HG03066 (cell line): ENCODE measurements around the gene PADI6.
"Not testable (repeated sequence)": the region's sequence is repeated elsewhere in the genome, so short reads cannot be mapped to it uniquely, and the experiment has no call there.

Experiments used
- ATAC-seq: cut with Tn5 transposase; IDR thresholded peaks from one replicate; pipeline ENCODE4 v1.9.1; 2021; ENCODE audit warnings: low read depth; ENCODE audit not compliant: unreplicated experiment

The PADI6 gene

DNA sequence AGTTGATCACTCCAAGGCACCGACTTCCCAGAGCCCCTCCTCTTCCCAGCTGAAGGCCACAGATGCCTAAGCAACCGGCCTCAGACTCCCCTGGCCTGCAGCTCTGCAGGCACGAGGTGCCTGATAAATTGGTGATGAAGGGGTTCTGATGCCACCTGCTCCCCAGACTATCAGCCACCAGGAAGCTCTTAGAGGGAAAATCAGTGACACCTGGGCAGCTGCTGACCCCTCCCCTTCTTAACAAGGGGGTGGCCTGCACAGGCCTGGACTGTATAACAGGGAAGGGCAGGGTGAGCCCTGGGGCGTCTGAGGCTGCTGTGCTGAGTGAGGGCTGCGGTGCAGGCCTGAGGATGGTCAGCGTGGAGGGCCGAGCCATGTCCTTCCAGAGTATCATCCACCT lies at the start of gene PADI6:
PADI6 (plus strand) TSS at position 301 of the 400 bp plus-strand sequence; CDS start at position 351, 50 bp downstream.
- no peak for ATAC-seq

GRCh38 chr1:17328855-17329254 lies 43.1 kb upstream of the PADI6 start:
- ATAC-seq, result no peak

DNA sequence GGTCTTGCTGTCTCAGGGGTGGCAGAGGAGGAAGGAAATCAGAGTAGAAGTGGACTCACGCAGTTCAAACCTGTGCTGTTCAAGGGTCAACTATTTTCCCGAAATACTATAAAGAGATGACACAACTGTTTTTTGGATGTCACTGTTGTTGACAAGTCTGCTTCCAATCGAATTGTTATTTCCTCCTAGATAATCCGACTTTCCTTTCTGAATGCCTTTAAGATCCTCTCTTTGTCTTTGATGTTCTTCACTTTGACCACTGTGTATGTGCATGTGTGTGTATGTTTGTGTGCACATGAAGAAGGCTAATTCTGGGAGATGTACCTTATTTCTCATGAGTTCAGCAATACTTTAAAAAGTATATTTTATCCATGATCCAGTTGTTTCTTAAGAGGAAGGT lies 42.4 kb upstream of the PADI6 start:
- no peak for ATAC-seq

GRCh38 chr1:17330856-17331255 lies 41.1 kb upstream of the PADI6 start:
- no peak for ATAC-seq

GRCh38 chr1:17333081-17333480 lies 38.9 kb upstream of the PADI6 start:
- no peak for ATAC-seq

GRCh38 chr1:17335821-17336710 lies 35.9 kb upstream of the PADI6 start:
- no peak for ATAC-seq

DNA sequence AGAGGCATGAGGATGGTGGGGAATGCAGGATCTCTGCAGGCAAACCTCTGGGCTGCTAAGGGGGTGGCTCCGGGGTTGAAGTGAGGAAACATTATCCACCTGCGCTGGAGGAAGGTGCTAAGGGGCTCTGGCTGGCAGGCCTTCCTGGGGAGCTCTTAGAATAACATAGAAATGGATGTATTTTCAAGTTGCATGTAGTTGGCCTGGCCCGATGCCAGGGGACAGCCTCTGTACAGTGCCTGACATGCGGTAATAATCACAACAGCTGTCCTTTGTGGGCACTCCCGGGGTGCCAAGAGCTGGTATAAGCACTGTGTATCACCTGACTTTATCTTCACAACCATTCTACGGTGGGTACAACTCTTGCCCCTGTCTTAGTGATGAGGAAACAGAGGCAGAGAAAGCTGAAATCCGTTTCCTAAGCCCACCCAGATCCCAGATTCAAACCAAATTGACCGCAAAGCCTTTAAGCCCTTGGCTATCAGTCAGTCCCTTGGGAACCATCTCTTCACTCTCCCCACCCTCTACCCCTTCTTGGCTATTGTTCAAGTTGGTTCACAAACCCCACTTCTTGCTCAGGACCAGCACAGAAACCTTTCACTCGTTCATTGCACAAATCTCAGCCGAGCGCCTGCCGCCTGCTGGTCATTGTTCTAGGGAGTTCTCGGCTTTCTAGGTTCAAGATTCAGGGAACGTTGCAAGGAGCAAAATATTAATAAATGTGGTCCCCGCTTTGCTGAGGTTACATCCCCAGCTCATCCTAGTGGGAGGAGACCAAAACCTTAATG lies 33.1 kb upstream of the PADI6 start:
- no peak for ATAC-seq

GRCh38 chr1:17339521-17339920 lies 32.5 kb upstream of the PADI6 start:
- no peak for ATAC-seq

GRCh38 chr1:17340358-17340757 lies 31.6 kb upstream of the PADI6 start:
- ATAC-seq, result no peak

DNA sequence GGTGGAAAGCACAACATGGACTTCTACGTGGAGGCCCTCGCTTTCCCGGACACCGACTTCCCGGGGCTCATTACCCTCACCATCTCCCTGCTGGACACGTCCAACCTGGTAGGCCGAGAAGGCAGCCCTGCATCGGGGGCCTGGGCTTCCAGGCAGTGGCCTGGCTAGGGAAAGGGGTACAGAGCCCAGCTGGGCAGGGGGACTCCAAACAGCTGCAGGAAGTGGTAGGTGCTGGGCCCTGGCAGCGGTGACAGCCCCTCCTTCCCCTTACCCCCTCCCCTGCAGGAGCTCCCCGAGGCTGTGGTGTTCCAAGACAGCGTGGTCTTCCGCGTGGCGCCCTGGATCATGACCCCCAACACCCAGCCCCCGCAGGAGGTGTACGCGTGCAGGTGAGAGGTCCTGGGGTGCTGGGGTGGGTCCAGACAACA lies 30.0 kb upstream of the PADI6 start:
- no peak for ATAC-seq

- ATAC-seq, result not testable (repeated sequence)
These were observed 26.5 kb upstream of the PADI6 start for GRCh38 chr1:17345506-17345905.

DNA sequence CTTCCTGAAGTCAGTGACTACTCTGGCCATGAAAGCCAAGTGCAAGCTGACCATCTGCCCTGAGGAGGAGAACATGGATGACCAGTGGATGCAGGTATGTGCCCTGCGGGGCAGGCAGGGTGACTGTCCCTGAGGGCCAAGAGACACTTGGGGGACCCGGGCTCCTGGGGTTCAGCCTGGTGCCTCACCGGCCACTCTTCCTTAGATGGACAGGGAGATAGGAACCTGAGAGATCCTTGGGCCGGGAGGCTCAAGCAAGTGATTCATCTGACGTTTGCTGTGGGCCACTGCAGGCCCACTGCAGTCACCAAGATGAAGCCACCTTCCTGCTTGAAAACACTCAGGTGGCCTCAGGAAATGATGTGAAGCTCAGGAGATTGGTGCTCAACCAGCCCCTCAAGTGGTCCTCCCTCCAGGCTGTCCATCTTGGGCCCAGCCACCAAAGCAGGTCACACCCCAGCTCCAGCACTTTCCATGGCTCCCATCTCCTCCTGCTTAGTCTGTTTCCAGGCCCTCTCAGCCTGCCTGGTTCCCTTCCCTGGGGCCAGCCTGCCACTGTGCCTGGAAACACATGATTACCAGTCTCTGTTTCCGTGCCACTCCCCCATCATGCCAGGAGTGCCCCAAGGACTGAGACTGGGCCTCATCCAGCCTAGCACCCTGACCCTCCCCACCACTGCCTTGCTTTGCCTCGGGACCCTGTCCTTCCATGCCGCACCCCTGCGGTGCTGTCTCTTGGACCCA lies 25.8 kb upstream of the PADI6 start:
- no peak for ATAC-seq

DNA sequence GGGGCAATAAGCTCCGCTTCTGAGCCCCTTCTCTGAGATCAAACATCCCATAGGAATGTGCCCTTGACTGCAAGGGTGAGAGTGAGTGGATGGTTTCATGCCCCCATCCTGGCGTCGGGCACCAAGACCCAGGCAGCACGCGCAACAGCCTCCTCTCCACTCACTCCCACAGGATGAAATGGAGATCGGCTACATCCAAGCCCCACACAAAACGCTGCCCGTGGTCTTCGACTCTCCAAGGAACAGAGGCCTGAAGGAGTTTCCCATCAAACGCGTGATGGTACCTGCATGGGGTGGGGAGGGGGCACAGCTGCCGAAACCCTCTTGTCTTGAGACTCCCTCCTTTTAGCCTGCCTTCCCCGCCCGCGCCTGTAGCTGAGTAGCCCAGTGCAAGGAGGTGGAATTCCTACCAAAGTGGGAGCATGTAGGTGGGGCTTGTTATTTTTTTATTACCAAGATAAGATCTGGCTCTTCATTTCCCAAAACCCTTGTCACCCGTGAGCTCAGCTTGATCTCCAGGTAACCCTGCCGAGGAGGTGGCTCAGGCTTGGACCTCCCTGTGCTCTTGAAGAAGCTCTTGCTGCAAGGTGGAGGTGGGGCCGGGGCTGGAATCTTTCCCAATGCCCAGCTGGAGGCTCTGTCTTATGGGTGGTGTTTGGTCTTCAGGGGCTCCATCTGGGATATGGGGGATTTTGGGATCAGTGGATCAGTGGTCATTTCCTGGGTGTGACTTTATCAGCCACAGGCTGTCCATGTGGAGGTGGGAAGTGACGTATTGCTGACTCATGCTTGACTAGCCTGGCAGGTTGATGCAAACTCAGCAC lies 24.0 kb upstream of the PADI6 start:
- no peak for ATAC-seq

DNA sequence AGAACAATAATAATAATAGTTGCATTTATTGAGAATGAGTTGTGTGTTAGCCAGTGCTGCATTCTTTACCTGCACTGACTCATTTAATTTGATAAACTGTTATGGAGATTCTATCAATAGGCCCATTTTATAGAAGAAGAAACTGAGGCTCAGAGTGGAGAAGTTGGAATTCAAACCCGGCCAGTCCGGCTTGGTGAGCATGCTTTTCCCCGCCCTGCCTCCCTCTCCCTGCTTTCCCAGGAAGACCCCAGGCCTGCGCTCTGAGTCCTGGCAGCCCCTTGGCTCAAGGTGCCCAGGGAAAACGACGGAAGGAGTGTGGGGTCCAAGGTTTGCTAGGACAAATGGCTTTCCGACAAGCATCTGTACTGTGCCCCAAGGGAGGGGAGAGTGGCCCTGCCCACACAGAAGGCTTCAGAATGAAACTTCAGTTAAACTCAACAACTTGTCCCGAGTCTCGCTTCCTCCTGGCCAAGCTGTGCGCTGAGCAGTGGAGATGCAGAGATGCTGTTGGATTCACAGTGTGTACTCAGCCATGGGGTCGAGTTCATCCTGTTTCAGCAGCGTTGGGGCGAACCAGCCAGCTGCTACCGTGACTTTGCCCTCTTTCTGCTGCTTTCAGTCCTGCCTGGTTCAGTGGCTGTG lies 23.3 kb upstream of the PADI6 start:
- no peak for ATAC-seq

DNA sequence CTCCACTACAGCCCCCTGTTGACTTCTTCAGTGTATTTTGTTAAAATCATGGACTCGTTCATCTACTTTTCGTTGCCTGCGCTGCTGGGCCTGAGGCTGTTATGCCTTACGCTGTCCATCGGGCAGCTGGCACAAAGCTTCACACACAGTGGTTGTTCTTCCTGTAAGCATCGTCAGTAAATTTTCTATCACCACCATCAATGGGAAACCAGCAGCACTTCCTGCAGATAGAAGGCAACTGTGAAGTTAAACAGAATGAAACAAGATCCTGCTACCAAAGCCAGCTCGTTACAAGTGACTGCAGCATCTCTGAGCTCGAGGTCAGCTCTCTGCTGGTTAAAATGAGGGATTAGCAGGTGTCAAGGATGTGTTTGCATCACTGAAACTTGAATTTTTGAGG lies 21.9 kb upstream of the PADI6 start:
- no peak for ATAC-seq

DNA sequence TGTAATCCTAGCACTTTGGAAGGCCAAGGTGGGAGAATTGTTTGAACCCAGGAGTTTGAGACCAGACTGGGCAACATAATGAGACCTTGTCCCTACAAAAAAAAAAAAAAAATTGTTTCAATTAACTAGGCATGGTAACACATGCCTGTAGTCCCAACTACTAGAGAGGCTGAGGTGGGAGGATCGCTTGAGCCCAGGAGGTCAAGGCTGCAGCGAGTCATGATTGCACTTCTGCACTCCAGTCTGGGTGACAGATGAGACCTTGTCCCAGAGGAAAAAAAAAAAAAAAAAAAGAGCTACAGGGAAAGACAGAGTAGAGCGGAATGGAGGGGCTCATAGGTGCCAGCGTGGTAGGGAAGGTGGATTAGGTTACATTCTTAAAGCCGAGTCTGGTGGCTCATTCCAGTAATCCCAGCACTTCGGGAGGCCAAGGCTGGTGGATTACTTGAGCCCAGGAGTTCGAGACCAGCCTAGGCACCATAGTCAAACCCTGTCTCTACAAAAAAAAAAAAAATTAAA lies 21.0 kb upstream of the PADI6 start:
- ATAC-seq, result no peak

GRCh38 chr1:17351598-17352324 lies 20.2 kb upstream of the PADI6 start:
- no peak for ATAC-seq

DNA sequence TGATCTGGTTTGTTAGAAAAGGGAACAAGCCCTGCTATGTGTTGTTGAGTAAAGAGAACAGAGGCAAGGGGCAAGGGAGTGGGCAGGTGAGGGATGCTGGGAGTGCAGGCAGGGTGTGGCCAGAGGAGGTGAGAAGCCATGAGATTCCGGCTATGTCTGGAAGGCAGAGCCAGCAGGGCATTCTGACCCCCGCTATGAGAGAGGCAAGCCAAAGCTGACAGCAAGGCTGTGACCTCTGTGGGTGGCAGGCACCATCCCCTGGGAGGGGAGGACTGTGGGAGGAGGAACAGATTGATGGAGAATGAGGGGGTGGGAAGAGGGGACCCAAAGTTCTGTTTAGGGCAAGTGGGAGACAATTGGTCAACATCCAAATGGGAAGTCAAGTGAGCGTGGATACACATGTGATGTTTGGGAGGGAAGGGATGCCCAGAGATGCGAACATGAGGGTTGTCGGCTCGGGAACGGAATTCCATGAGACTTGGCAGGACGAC lies 19.5 kb upstream of the PADI6 start:
- ATAC-seq, result no peak

- no peak for ATAC-seq
These were observed 16.1 kb upstream of the PADI6 start for GRCh38 chr1:17355898-17356297.
